IMR-90 (cell line): ENCODE data around the gene UBXN6. TPM values are rescaled to one million over a fixed set of nuclear protein-coding genes. Genes with fewer than 3 reads are reported as not detected.

Experiments used
- ATAC-seq: fragments of 200-7000 bp; cut with Tn5 transposase; 2 replicates; pipeline ENCODE4 v1.9.1; 2020; ENCODE audit warnings: low read depth, mild to moderate bottlenecking, moderate library complexity
- BruUV-seq: library from RNA; stranded (reverse); fragments of 400-500 nt; replicated peaks from 2 replicates; lab custom pipeline; 2021; lab: Mats Ljungman, UMichigan
- CTCF ChIA-PET: fragments of 300-600 bp; formaldehyde crosslinking; extraction: SDS; loops from one replicate; lab custom pipeline; 2021; ENCODE audit warnings: antibody characterized with exemption; lab: Yijun Ruan, JAX
- POLR2A ChIA-PET: fragments of 300-600 bp; sonication (Branson Sonifier 250); formaldehyde crosslinking; loops from one replicate; lab custom pipeline; 2022; ENCODE audit warnings: antibody characterized with exemption; ENCODE audit not compliant: unreplicated experiment; lab: Charles Lee
- DNase-seq: peaks from one replicate; pipeline ENCODE4 v3.0.0; 2013
- H2AFZ ChIP-seq: replicated peaks from 2 replicates; pipeline ENCODE3; 2013; ENCODE audit warnings: low read length, mild to moderate bottlenecking; ENCODE audit not compliant: poor library complexity
- H2AK5ac ChIP-seq: 2 replicates; pipeline ENCODE4 v1.6.1; 2013; ENCODE audit warnings: low read depth, low read length, inconsistent platforms
- H2AK9ac ChIP-seq: replicated peaks from 2 replicates; pipeline ENCODE3; 2013; ENCODE audit warnings: mild to moderate bottlenecking, low read depth, low read length, moderate library complexity; ENCODE audit not compliant: poor library complexity
- H2BK120ac ChIP-seq: 2 replicates; pipeline ENCODE4 v1.6.1; 2013; ENCODE audit warnings: low read depth, low read length, inconsistent platforms
- H2BK15ac ChIP-seq: 3 replicates; pipeline ENCODE4 v1.6.1; 2013; ENCODE audit warnings: low read depth, low read length, inconsistent platforms
- H2BK20ac ChIP-seq: 2 replicates; pipeline ENCODE4 v1.6.1; 2013; ENCODE audit warnings: low read depth, mild to moderate bottlenecking, inconsistent platforms, low read length, moderate library complexity
- H2BK5ac ChIP-seq: 2 replicates; pipeline ENCODE4 v1.6.1; 2013; ENCODE audit warnings: mild to moderate bottlenecking, low read depth, low read length, inconsistent platforms; ENCODE audit not compliant: poor library complexity, severe bottlenecking
- H3K14ac ChIP-seq: replicated peaks from 2 replicates; pipeline ENCODE4 v1.6.1; 2013; ENCODE audit warnings: low read depth, low read length, inconsistent platforms
- H3K18ac ChIP-seq: 2 replicates; pipeline ENCODE4 v1.6.1; 2013; ENCODE audit warnings: low read depth, low read length, control low read depth
- H3K23ac ChIP-seq: 2 replicates; pipeline ENCODE4 v1.6.1; 2013; ENCODE audit warnings: low read depth, low read length, inconsistent platforms
- H3K27ac ChIP-seq: 2 replicates; pipeline ENCODE4 v1.5.1; 2013; ENCODE audit warnings: mild to moderate bottlenecking, control low read depth, low read length; ENCODE audit not compliant: insufficient read depth
- H3K27me3 ChIP-seq: 2 replicates; pipeline ENCODE4 v1.6.1; 2013; ENCODE audit warnings: low read length; ENCODE audit not compliant: control insufficient read depth, insufficient read depth
- H3K36me3 ChIP-seq: 2 replicates; pipeline ENCODE4 v1.6.1; 2013; ENCODE audit warnings: low read length, mixed read lengths; ENCODE audit not compliant: control insufficient read depth, insufficient read depth
- H3K4ac ChIP-seq: 2 replicates; pipeline ENCODE4 v1.6.1; 2013; ENCODE audit warnings: low read depth, low read length, inconsistent platforms
- H3K4me1 ChIP-seq: 2 replicates; pipeline ENCODE4 v1.6.1; 2013; ENCODE audit warnings: low read length, mixed read lengths; ENCODE audit not compliant: control insufficient read depth, insufficient read depth
- H3K4me2 ChIP-seq: 2 replicates; pipeline ENCODE4 v1.6.1; 2013; ENCODE audit warnings: low read depth, mild to moderate bottlenecking, control low read depth, low read length, moderate library complexity
- H3K4me3 ChIP-seq: 2 replicates; pipeline ENCODE4 v1.5.1; 2013; ENCODE audit warnings: low read depth, mild to moderate bottlenecking, control low read depth, low read length, moderate library complexity; ENCODE audit not compliant: insufficient read depth
- H3K56ac ChIP-seq: 2 replicates; pipeline ENCODE4 v1.6.1; 2013; ENCODE audit warnings: low read length, inconsistent platforms; ENCODE audit not compliant: insufficient read depth; ENCODE audit errors: extremely low read depth
- H3K79me1 ChIP-seq, 2 experiments: 2 replicates each; pipeline ENCODE4 v1.6.1; 2013; ENCODE audit warnings: low read length in 2 of 2, inconsistent platforms in 1 of 2, low read depth in 1 of 2
- H3K9ac ChIP-seq: 2 replicates; pipeline ENCODE4 v1.6.1; 2013; ENCODE audit warnings: low read depth, low read length, control low read depth
- H3K9me1 ChIP-seq: 2 replicates; pipeline ENCODE4 v1.6.1; 2013; ENCODE audit warnings: low read length, inconsistent platforms; ENCODE audit not compliant: insufficient read depth
- H3K9me3 ChIP-seq: 2 replicates; pipeline ENCODE4 v1.6.1; 2013; ENCODE audit warnings: low read length; ENCODE audit not compliant: control insufficient read depth, insufficient read depth
- H4K20me1 ChIP-seq: 2 replicates; pipeline ENCODE4 v1.6.1; 2013; ENCODE audit warnings: low read length, inconsistent platforms; ENCODE audit not compliant: insufficient read depth
- H4K5ac ChIP-seq: 2 replicates; pipeline ENCODE4 v1.6.1; 2013; ENCODE audit warnings: mild to moderate bottlenecking, low read depth, low read length, control low read depth
- H4K8ac ChIP-seq, 2 experiments: 2 replicates each; pipeline ENCODE4 v1.6.1; 2013; ENCODE audit warnings: low read depth in 2 of 2, low read length in 2 of 2, control low read depth in 1 of 2, inconsistent platforms in 1 of 2
- H4K91ac ChIP-seq: 2 replicates; pipeline ENCODE4 v1.6.1; 2013; ENCODE audit warnings: low read depth, low read length, inconsistent platforms; ENCODE audit not compliant: insufficient read depth
- ELK1 ChIP-seq: fragments of 150-350 bp; IDR thresholded peaks from 2 replicates; pipeline ENCODE4 v1.6.1; 2016; ENCODE audit warnings: low read depth, mild to moderate bottlenecking, low read length, moderate library complexity, borderline replicate concordance
- MAZ ChIP-seq: IDR thresholded peaks from 2 replicates; pipeline ENCODE4 v1.6.1; 2012; ENCODE audit warnings: low read depth, mild to moderate bottlenecking, low read length, improper control_type of control experiment, moderate library complexity, borderline replicate concordance
- MXI1 ChIP-seq: IDR thresholded peaks from 2 replicates; pipeline ENCODE4 v1.6.1; 2012; ENCODE audit warnings: low read depth, mild to moderate bottlenecking, low read length, moderate library complexity, borderline replicate concordance
- NFE2L2 ChIP-seq: fragments of 150-350 bp; IDR thresholded peaks from 2 replicates; pipeline ENCODE4 v1.6.1; 2016; ENCODE audit warnings: low read depth, mild to moderate bottlenecking, low read length
- RAD21 ChIP-seq: IDR thresholded peaks from 2 replicates; pipeline ENCODE4 v1.6.1; 2012; ENCODE audit warnings: low read length, improper control_type of control experiment
- RCOR1 ChIP-seq: IDR thresholded peaks from 2 replicates; pipeline ENCODE4 v1.6.1; 2012; ENCODE audit warnings: mild to moderate bottlenecking, low read length, improper control_type of control experiment; ENCODE audit not compliant: insufficient replicate concordance
- SMC3 ChIP-seq: fragments of 150-350 bp; IDR thresholded peaks from 2 replicates; pipeline ENCODE4 v1.6.1; 2016; ENCODE audit warnings: low read depth, mild to moderate bottlenecking, antibody characterized with exemption, low read length, moderate library complexity
- USF2 ChIP-seq: fragments of 150-350 bp; IDR thresholded peaks from 2 replicates; pipeline ENCODE4 v1.6.1; 2017; ENCODE audit warnings: mild to moderate bottlenecking, antibody characterized with exemption, low read length, low read depth
- WGBS, 2 experiments: methylation state at CpG; one replicate each; pipeline versions ENCODE4 v1.1.5 to v1.1.7; 2013; ENCODE audit warnings: missing lambda C conversion rate in 2 of 2; ENCODE audit not compliant: insufficient read length in 1 of 2; ENCODE audit errors: extremely low coverage in 2 of 2; 5-methylcytosine and 5-hydroxymethylcytosine counted together
- dilution Hi-C: fragments of 300-500 bp; cut with HindIII; formaldehyde crosslinking; loops from one replicate; pipeline ENCODE4 v1.14.3; 2018; ENCODE audit warnings: low sequenced_read_pairs; ENCODE audit not compliant: unreplicated experiment
- in situ Hi-C: fragments of 300-500 bp; cut with MboI; formaldehyde crosslinking; loops from 3 replicates; pipeline ENCODE4 v1.14.3; 2019; ENCODE audit warnings: low sequenced_read_pairs, inconsistent platforms, mixed read lengths
- intact Hi-C: fragments of 100-400 bp; cut with micrococcal nuclease; formaldehyde crosslinking; loops from 2 replicates; pipeline ENCODE4 v1.10.0; 2022
- polyA plus RNA-seq, 3 experiments: library from polyadenylated mRNA; depleted of rRNA; stranded (reverse); fragments of >200 nt; gene quantifications; 2 replicates each; pipeline ENCODE4 v1.2.3, GENCODE V29; 2012; ENCODE audit warnings: low replicate concordance in 1 of 3
- total RNA-seq: library from RNA; depleted of rRNA; stranded (reverse); fragments of >200 nt; gene quantifications from 2 replicates; pipeline ENCODE4 v1.2.3, GENCODE V29; 2012

The UBXN6 gene
- total and polyA plus RNA-seq, 2 of the 4 experiments (the other 2 are of a cell fraction), result 84.2 to 86.5 TPM

- H3K9me3 ChIP-seq, result no peaks in the 10 kb centered on the region
- no peak overlapping the region for H3K23ac ChIP-seq
- H4K91ac ChIP-seq, result no peak overlapping the region
- dilution Hi-C loops, result no loop called here
- H2AK9ac ChIP-seq, result peak overlapping the region; percentile 73
- intact Hi-C loops, result no loop called here
- ChIA-PET CTCF (no interaction called here), POLR2A (no interaction called here)
- no peak overlapping the region for H4K8ac ChIP-seq
- H3K9ac ChIP-seq, result no peak overlapping the region
- H2AFZ ChIP-seq, result no peak overlapping the region
- no peak overlapping the region for H3K56ac ChIP-seq
- no peak overlapping the region for H3K27ac ChIP-seq
- H3K36me3 ChIP-seq, result peaks cover 55% of the 10 kb centered on the region
- H2BK20ac ChIP-seq, result no peak overlapping the region
- H4K5ac ChIP-seq, result no peak overlapping the region
- TF ChIP-seq RAD21 (no peak), SMC3 (no peak), MAZ (no peak), USF2 (no peak), RCOR1 (no peak), MXI1 (no peak), NFE2L2 (no peak), ELK1 (no peak)
- no peaks in the 10 kb centered on the region for H3K4me1 ChIP-seq
- peaks cover 12 to 33% of the 10 kb centered on the region in 2 experiments for H3K79me1 ChIP-seq
- H3K4me2 ChIP-seq, result no peak overlapping the region
- no peak overlapping the region for H2BK120ac ChIP-seq
- H2BK5ac ChIP-seq, result no peak overlapping the region
- H3K4me3 ChIP-seq, result no peak overlapping the region
- in situ Hi-C loops, result no loop called here
- H2BK15ac ChIP-seq, result no peak overlapping the region
- no peaks in the 10 kb centered on the region for H3K27me3 ChIP-seq
- peaks cover 8% of the 10 kb centered on the region; the same call in 1 of the 2 replicates for H4K20me1 ChIP-seq
- ATAC-seq (no peak), DNase-seq (no peak)
- BruUV-seq, result no TSS peak
- H3K18ac ChIP-seq, result no peak overlapping the region
- H3K9me1 ChIP-seq, result peaks cover 8% of the 10 kb centered on the region
- no CpG with 5 or more reads among the region's 11 CpGs for WGBS, 2 experiments
- no peak overlapping the region for H2AK5ac ChIP-seq
- no peak overlapping the region for H3K4ac ChIP-seq
- H3K14ac ChIP-seq, result no peak overlapping the region
Observed at GRCh38 chr19:4487572-4487971, 30.0 kb upstream of the UBXN6 start.
